Dermis lymphatic vessel endothelial cell (primary cell): ENCODE measurements around the gene NPY5R. TPM values are rescaled to one million over a fixed set of nuclear protein-coding genes. Genes with fewer than 3 reads are reported as not detected.

ENCODE experiments used
- total RNA-seq: library from RNA; depleted of rRNA; stranded (reverse); fragments of >200 nt; gene quantifications from 2 replicates; pipeline ENCODE4 v1.2.1, GENCODE V29; 2014

Gene NPY5R
- total RNA-seq = not detected in 2 replicates

GRCh38 chr4:163343604-163344146, at the start of gene NPY5R:
NPY5R (plus strand) TSS chr4:163343892; CDS start chr4:163350274, 6,382 bp downstream.

GRCh38 chr4:163332526-163333406, 10.9 kb upstream of the NPY5R start, which contains the start of gene NPY1R:
NPY1R (minus strand) TSS chr4:163332596; CDS start chr4:163326554, 6,042 bp downstream.

Other genes starting within 250 kb of the NPY5R start
- 7.2 and 8.6 TPM in 2 replicates for gene NAF1, start 177.0 kb upstream of the NPY5R start, total RNA-seq
- gene NPY1R, start 11.3 kb upstream of the NPY5R start, total RNA-seq = under 0.01 and 0.09 TPM in 2 replicates
- gene TKTL2, start 129.9 kb downstream of the NPY5R start, total RNA-seq = not detected in 2 replicates
- 15.9 and 28.4 TPM in 2 replicates for gene TMA16, start 150.8 kb downstream of the NPY5R start, total RNA-seq